Activated T-cell treated with anti-CD3 and anti-CD28 coated beads for 48 hours (primary cell): ENCODE data around the gene NDNF.

Experiments used
- DNase-seq: peaks from one replicate; pipeline ENCODE4 v3.0.0-alpha.2; 2020; ENCODE audit warnings: low read depth

The NDNF gene

DNA sequence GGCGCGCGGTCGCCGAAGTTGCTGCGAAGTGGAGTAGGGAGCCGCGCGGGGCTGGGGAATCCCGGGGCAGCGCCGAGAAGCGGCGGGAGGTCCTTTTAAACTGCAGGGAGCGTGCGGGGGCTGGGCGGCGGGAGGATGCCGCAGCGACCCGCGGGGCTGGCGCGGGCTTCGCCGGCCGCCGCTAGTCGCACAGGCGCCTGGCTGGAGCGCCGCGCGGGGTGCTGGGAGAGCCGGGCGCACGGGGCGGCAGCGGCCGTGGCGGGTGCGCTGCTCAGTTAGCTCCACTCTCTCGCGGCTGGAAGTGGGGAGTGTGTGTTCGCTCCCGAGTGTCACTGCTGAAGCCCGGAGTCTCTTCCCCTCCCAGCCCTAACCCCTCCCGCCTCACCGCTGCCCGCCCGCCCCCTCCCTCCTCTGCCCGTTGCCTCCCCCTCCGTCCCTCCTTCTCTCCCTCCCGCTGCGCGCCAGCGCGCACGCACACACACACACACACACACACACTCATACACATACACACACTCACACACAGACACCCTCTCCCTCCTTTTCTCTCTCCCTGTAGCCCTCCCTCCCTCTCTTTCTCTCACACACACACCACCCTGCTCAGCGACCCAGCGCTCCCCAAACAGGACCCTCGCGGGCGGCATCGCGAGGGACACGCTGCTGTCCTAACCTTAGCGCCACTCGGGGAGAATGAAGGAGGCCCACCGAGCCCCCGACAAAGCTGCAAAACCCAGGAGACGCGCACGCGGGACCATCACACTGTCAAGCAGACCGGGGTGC is at the start of gene NDNF:
Gene NDNF, minus strand, starts transcription at position 312 of the 780 bp plus-strand sequence. CDS start 26,698 bp downstream, outside the sequence.
- DNase-seq = peak; percentile 36

DNA sequence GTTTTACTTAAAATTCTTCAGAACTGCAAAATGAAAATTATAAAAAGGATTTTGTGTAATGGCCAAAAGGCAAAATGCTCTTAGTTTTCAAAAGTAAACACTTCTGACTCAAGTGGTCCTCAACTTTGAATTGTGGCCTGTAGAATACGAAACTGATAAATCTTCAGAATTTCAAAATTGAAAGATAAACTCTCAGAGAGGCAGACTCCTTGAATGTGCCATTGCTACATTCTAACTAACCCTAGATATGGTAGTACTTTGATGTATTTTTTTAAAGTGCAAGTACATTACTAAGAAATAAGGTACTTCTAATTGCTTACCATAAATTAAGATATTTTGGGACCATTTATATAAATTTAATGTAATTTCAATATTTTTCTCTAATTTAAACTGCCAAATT is 47.4 kb upstream of the NDNF start:
- DNase-seq = no peak

- DNase-seq = no peak
Measured at GRCh38 chr4:121118344-121118743, 46.0 kb upstream of the NDNF start.

DNA sequence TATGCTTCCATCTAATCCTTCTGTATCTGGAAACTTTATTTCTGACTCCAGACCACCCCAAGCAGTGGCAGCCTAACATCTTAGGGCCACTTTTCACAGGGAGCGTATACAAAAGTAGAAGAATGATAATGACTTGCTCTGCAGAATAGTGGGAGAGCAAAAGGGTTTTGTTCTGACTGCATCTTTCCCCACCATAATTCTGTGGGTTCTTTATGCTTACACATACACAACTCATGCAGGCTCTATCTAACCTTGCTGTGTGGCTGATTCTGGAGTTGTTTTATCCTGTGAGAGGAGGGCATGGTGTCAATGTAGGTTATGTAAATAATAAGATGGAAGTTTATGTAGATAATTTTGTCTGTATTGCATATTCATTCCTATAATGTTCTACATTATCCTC is 42.4 kb upstream of the NDNF start:
- DNase-seq = no peak

GRCh38 chr4:121112530-121112929 is 40.2 kb upstream of the NDNF start:
- DNase-seq = no peak

- no peak for DNase-seq
Measured at GRCh38 chr4:121108557-121108956, 36.2 kb upstream of the NDNF start.

- DNase-seq = no peak
Measured at GRCh38 chr4:121107507-121107906, 35.2 kb upstream of the NDNF start.

DNA sequence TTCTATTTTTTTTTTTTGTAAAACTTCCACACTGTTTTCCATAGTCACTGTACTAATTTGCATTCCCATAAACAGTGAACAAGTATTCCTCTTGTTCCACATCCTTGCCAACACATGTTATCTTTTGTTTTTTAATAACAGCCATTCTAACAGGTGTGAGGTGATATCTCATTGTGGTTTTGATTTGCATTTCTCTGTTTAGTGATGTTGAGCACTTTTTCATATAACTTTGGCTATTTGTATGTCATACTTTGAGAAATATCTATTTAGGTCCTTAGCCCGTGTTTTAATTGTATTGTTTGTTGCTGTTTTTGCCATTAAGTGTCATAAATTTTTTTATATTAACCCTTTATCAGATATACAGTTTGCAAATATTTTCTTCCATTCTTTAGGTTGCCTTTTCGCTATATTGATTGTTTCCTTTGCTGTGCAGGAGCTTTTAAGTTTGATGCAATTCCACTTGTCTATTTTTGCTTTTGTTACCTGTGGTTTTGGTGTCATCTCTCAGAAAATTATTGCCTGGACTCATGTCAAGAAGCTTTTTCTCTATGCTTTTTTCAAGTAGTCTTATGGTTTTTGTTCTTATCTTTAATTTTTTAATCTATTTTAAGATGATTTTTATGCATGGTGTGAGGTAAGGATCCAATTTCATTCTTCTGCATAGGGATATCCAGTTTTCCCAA is 27.9 kb upstream of the NDNF start:
- no peak for DNase-seq

GRCh38 chr4:121098266-121098665 is 25.9 kb upstream of the NDNF start:
- DNase-seq = no peak

- DNase-seq = no peak
Measured at GRCh38 chr4:121096629-121097028, 24.3 kb upstream of the NDNF start.

GRCh38 chr4:121096191-121096590 is 23.9 kb upstream of the NDNF start:
- DNase-seq = no peak

DNA sequence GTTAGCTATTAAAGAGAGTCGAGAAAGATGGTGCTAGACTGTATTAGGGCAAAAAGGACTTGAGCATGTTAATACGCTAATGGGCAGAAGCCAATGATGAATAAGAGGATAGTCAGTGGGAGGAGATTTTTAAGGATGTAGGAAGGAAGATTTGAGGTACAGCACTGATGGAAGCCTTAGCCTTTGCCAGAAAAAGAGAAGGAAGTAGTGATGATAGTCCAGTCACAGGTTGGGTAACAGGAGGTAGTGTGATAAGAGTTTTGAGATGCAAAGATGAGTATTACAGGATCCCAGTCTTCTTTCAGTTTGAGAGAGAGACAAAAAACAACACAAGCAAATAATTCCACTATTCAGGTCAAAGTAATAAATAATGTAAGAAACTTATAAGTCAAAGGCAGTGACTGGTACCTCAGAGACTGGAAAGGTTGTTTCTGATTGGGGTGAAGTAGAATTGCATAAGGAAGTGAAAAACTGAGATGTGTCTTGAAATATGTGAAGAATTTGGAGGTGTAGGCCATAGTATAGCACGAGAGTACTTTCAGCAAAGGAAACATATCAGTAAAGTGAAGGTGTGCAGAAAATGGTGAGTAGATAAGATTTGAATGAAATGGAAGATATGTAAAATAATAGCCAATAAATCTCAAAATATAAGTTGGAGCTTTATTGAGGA is 22.1 kb upstream of the NDNF start:
- DNase-seq = no peak

- DNase-seq = no peak
Measured at GRCh38 chr4:121093261-121093660, 20.9 kb upstream of the NDNF start.

DNA sequence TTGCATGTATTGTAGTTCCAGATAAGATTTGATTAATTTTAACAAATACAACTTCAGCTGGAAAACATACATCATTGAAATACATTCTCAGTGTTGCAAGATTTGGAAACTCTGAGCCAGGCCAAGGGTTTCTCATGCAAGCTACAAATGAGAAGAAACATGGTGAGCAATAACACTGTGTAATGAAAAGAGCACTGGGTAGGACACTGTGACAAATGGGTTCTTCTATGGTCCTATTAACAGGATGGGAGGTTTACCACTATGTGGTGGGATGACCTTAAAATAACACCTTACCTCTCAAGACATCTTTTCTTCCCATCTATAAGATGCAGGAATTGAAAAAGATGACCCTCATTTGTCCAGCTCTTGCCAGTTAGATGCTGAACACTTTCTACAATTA is 19.6 kb upstream of the NDNF start:
- DNase-seq = no peak

DNA sequence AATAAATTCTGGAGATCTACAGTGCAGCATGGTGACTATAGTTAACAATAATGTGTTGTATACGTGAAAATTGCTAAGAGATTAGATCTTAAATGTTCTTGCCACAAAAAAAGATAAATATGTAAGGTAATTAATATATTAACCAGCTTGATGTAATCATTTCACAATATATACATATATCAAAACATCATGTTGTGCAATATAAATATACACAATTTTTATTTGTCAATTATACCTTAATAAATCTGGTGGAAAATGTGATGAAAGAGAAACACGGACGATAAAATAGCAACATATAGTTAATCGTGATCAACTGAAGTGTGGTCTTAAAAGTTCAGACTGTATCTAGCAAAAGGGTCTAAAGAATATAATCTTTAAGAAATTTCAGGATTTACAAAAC is 16.5 kb upstream of the NDNF start:
- no peak for DNase-seq

DNA sequence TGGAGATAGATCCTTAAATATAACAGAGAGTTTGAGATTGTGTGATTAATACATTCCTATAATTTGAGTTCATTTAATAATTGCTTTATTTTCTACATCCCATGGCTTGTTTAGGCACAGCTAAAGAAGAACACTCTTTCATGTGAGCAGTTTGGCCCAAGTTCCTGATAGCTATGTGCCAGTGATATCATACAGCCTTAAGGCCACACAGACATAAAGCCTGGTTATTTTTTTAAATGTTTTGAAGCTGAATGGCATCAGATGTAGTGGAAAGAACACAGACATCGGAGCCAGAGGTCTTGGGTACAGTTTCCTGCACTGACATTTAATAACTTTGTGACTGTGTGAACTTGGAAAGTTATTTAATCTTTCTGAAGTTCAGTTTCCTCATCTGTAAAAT is 7.0 kb upstream of the NDNF start:
- DNase-seq = no peak

DNA sequence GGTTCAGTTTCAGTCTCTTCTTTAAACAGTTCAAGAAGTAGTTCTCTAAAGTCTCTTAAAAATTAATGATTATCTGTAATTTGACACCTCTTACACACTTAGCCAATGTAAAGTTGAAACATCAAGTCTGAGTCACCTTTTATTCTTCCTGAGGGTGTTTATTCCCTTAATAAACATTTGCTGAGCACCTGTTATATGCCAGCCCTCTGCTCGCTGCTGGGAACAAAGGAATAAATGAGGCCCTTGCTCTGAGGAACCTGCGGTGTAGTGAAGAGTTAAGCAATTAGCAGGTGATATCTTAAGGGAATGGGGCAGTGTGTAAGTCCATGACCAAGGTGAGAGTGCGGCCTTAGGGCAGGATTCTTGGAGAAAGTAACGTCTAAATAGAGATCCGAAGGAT is 5.2 kb upstream of the NDNF start:
- DNase-seq = no peak

GRCh38 chr4:121076416-121076815 is 4.1 kb upstream of the NDNF start:
- no peak for DNase-seq

GRCh38 chr4:121073672-121074381 is 1.5 kb upstream of the NDNF start:
- no peak for DNase-seq

GRCh38 chr4:121073004-121073435 is 685 bp upstream of the NDNF start:
- DNase-seq = no peak

- no peak for DNase-seq
Measured at GRCh38 chr4:121071640-121072223, 603 bp downstream of the NDNF start.
